ENCODE data around the gene BTBD19. TPM values are rescaled to one million over a fixed set of nuclear protein-coding genes. Genes with fewer than 3 reads are reported as not detected.
A peak's percentile ranks its signal among the peaks of the same experiment; 100 is the strongest.

Gene BTBD19
- total RNA-seq, 2 donors from 2014 or later: 1.6 to 2.5 TPM

- DNase-seq: no peak
- intact Hi-C loops (cut with DNase I): no loop called here
- Histone ChIP-seq H3K9ac (ENCODE audit: low read depth in 2 of 2, low read length in 2 of 2) (peak overlapping the region; percentile 54 to 64), H3K36me3 (no peaks in the 10 kb centered on the region), H3K4me1 (peaks cover 12% of the 10 kb centered on the region), H3K27me3 (no peaks in the 10 kb centered on the region), H3K4me3 (peak overlapping the region; percentile 46), H3K9me3 (no peaks in the 10 kb centered on the region), H3K27ac (no peak overlapping the region)
- TF ChIP-seq CTCF (IDR thresholded peaks at IDR 0.05): no peak
Observed at GRCh38 chr1:44785501-44786137, 22.7 kb upstream of the BTBD19 start.

- intact Hi-C loops (cut with DNase I): no loop called here
- peaks cover 12% of the 10 kb centered on the region for H3K4me1 ChIP-seq
- TF ChIP-seq CTCF (IDR thresholded peaks at IDR 0.05): peak; percentile 99
- H3K4me3 ChIP-seq: peak overlapping the region; percentile 46
- H3K36me3 ChIP-seq: no peaks in the 10 kb centered on the region
- peak overlapping the region; percentile 54 to 64 for H3K9ac ChIP-seq (ENCODE audit: low read depth in 2 of 2, low read length in 2 of 2)
- H3K27me3 ChIP-seq: no peaks in the 10 kb centered on the region
- peak; percentile 77 for DNase-seq
- H3K27ac ChIP-seq: no peak overlapping the region
- H3K9me3 ChIP-seq: no peaks in the 10 kb centered on the region
Observed at GRCh38 chr1:44786138-44786840, 22.0 kb upstream of the BTBD19 start.

- intact Hi-C loops (cut with DNase I): no loop called here
- TF ChIP-seq CTCF (IDR thresholded peaks at IDR 0.05): no peak
- peak overlapping the region; percentile 30 to 54 for H3K9ac ChIP-seq (ENCODE audit: low read depth in 2 of 2, low read length in 2 of 2)
- H3K27ac ChIP-seq: no peak overlapping the region
- H3K9me3 ChIP-seq: no peaks in the 10 kb centered on the region
- H3K36me3 ChIP-seq: no peaks in the 10 kb centered on the region
- H3K4me3 ChIP-seq: peak overlapping the region; percentile 46
- DNase-seq: no peak
- H3K27me3 ChIP-seq: no peaks in the 10 kb centered on the region
- H3K4me1 ChIP-seq: peaks cover 12% of the 10 kb centered on the region
Observed at GRCh38 chr1:44786841-44787426, 21.4 kb upstream of the BTBD19 start.

GRCh38 chr1:44787506-44787905 is 20.8 kb upstream of the BTBD19 start:
- no peak overlapping the region for H3K9ac ChIP-seq (ENCODE audit: low read depth in 2 of 2, low read length in 2 of 2)
- H3K4me1 ChIP-seq: peaks cover 12% of the 10 kb centered on the region
- no peak overlapping the region for H3K4me3 ChIP-seq
- H3K27ac ChIP-seq: no peak overlapping the region
- H3K9me3 ChIP-seq: no peaks in the 10 kb centered on the region
- TF ChIP-seq CTCF (IDR thresholded peaks at IDR 0.05): no peak
- H3K36me3 ChIP-seq: no peaks in the 10 kb centered on the region
- no peak for DNase-seq
- intact Hi-C loops (cut with DNase I): no loop called here
- H3K27me3 ChIP-seq: no peaks in the 10 kb centered on the region

- TF ChIP-seq CTCF (IDR thresholded peaks at IDR 0.05): no peak
Observed at GRCh38 chr1:44788120-44788860, 20.0 kb upstream of the BTBD19 start, which contains the start of gene BEST4. BEST4 (minus strand) TSS chr1:44788170; CDS start chr1:44787705, 465 bp downstream.

More at GRCh38 chr1:44788120-44788860, 20.0 kb upstream of the BTBD19 start, which contains the start of gene BEST4:
- H3K27ac ChIP-seq: no peak within 1 kb of the TSS
- no peak within 1 kb of the TSS for H3K4me3 ChIP-seq
- H3K36me3 ChIP-seq: no peaks in the 10 kb centered on the region
- H3K9ac ChIP-seq (ENCODE audit: low read depth in 2 of 2, low read length in 2 of 2): no peak within 1 kb of the TSS
- DNase-seq: no peak
- intact Hi-C loops (cut with DNase I): no loop called here
- peaks cover 12% of the 10 kb centered on the region for H3K4me1 ChIP-seq
- no peaks in the 10 kb centered on the region for H3K27me3 ChIP-seq
- H3K9me3 ChIP-seq: no peaks in the 10 kb centered on the region

Data from colonic mucosa (tissue), 4 donors.